Spleen (tissue), 11 donors: ENCODE results near the gene WNT6. TPM values are rescaled to one million over a fixed set of nuclear protein-coding genes. Genes with fewer than 3 reads are reported as not detected.

ENCODE experiments used
- DNase-seq: peaks from one replicate; pipeline ENCODE4 v3.0.0-alpha.2; 2020
- H3K27ac ChIP-seq, 8 donors: fragments of 200-600 bp; sonication (generic) in 7 of 8; 1 replicate in 4 of 8; 2 replicates in 4 of 8; pipeline versions ENCODE4 v1.5.0 to v1.8.0; 2016 to 2021; ENCODE audit warnings: inconsistent platforms in 4 of 8, mild to moderate bottlenecking in 4 of 8, moderate library complexity in 1 of 8
- H3K27me3 ChIP-seq, 7 donors: fragments of 200-600 bp; sonication (generic) in 6 of 7; replicated peaks in 1 of 7; 1 replicate in 4 of 7; 2 replicates in 3 of 7; pipeline versions ENCODE4 v1.5.0 to v1.8.0; 2016 to 2021; ENCODE audit warnings: inconsistent platforms in 3 of 7, mild to moderate bottlenecking in 1 of 7
- H3K36me3 ChIP-seq, 6 donors: fragments of 200-600 bp; sonication (generic) in 5 of 6; 1 replicate in 4 of 6; 2 replicates in 2 of 6; pipeline versions ENCODE4 v1.5.0 to v1.8.0; 2016 to 2021; ENCODE audit warnings: inconsistent platforms in 2 of 6
- H3K4me1 ChIP-seq, 6 donors: fragments of 200-600 bp; sonication (generic) in 5 of 6; 1 replicate in 3 of 6; 2 replicates in 3 of 6; pipeline versions ENCODE4 v1.5.0 to v1.8.0; 2016 to 2021; ENCODE audit warnings: inconsistent platforms in 3 of 6
- H3K4me3 ChIP-seq, 8 donors: fragments of 200-600 bp; sonication (generic) in 7 of 8; 1 replicate in 4 of 8; 2 replicates in 4 of 8; pipeline versions ENCODE4 v1.5.0 to v1.8.0; 2016 to 2021; ENCODE audit warnings: inconsistent platforms in 4 of 8, mild to moderate bottlenecking in 4 of 8, moderate library complexity in 2 of 8
- H3K9me3 ChIP-seq, 8 donors: fragments of 200-600 bp; sonication (generic) in 7 of 8; 1 replicate in 4 of 8; 2 replicates in 4 of 8; pipeline versions ENCODE4 v1.5.0 to v1.8.0; 2016 to 2021; ENCODE audit warnings: inconsistent platforms in 4 of 8
- POLR2A ChIP-seq, 3 donors: fragments of 450-650 bp; IDR thresholded peaks; one replicate each; pipeline ENCODE4 v1.5.1; 2017; ENCODE audit warnings: antibody characterized with exemption in 3 of 3, mild to moderate bottlenecking in 1 of 3
- POLR2AphosphoS5 ChIP-seq, 3 donors: sonication (generic); formaldehyde crosslinking; IDR thresholded peaks; one replicate each; pipeline ENCODE4 v1.5.1; 2017; ENCODE audit warnings: antibody characterized with exemption in 3 of 3
- WGBS, 5 donors: extraction: QIAGEN DNeasy Blood & Tissue Kit in 3 of 5; methylation state at CpG; one replicate each; pipeline versions ENCODE4 v1.1.5 to v1.1.7; 2013 to 2018; 5-methylcytosine and 5-hydroxymethylcytosine counted together
- intact Hi-C: fragments of 100-400 bp; cut with DNase I; formaldehyde crosslinking; loops from one replicate; pipeline ENCODE4 v1.15.0; 2023; ENCODE audit warnings: low total_unique reads
- polyA plus RNA-seq, 3 donors: library from polyadenylated mRNA; stranded (reverse); fragments of 200-250 nt; gene quantifications; one replicate each; pipeline ENCODE4 v1.2.1, GENCODE V29; 2013
- total RNA-seq, 7 donors: library from RNA; depleted of rRNA in 3 of 7; stranded (reverse); fragments of >200 nt in 3 of 7; fragmentation: NEBNext Ultra II Directional in 4 of 7; extraction: Animal tissue kit (Norgen Biotek cat#: 25700) in 4 of 7; gene quantifications; one replicate each; pipeline versions ENCODE4 v1.1.0 to v1.2.1, GENCODE V29; 2016 to 2021
- TF ChIP-seq, protein P1 (sequence below), 11 experiments: fragments of 200-600 bp in 7 of 11; fragments of 450-650 bp in 4 of 11; sonication (generic) in 4 of 11; IDR thresholded peaks in 8 of 11; conservative IDR thresholded peaks in 3 of 11; 1 replicate in 7 of 11; 2 replicates in 4 of 11; pipeline versions ENCODE4 v1.4.0 to v1.8.0; 2016 to 2021; ENCODE audit warnings: antibody characterized with exemption in 11 of 11, inconsistent platforms in 4 of 11, mild to moderate bottlenecking in 1 of 11
- donor health status: healthy with polysubstance abuse.
- donor health status: DM: no; HTN: no; CAD: no; lungs with moderate emphysema.
- donor health status: DM: no; HTN: no; CAD: no.
- donor health status: Bipolar disorder and iron deficiency.
- donor health status: healthy.
- donor health status: DM: no; HTN: no; CAD: no.
- donor health status: DM: yes; HTN: yes; CAD: no.

The WNT6 gene
- total and polyA plus RNA-seq, 10 donors, result 1.1 to 10.9 (median 6.7) TPM

- WGBS, 5 donors, result 4 to 7% (median 6%) methylated on average over 41 to 51 of the region's 51 CpGs
- H3K36me3 ChIP-seq, result no peaks in the 10 kb centered on the region
- peak overlapping the region in 3 of 8 donors; percentile 28 to 67 (median 66) for H3K27ac ChIP-seq
- peak overlapping the region in 6 of 8 donors; percentile 5 to 68 (median 38) for H3K4me3 ChIP-seq
- TF ChIP-seq, protein P1, sequence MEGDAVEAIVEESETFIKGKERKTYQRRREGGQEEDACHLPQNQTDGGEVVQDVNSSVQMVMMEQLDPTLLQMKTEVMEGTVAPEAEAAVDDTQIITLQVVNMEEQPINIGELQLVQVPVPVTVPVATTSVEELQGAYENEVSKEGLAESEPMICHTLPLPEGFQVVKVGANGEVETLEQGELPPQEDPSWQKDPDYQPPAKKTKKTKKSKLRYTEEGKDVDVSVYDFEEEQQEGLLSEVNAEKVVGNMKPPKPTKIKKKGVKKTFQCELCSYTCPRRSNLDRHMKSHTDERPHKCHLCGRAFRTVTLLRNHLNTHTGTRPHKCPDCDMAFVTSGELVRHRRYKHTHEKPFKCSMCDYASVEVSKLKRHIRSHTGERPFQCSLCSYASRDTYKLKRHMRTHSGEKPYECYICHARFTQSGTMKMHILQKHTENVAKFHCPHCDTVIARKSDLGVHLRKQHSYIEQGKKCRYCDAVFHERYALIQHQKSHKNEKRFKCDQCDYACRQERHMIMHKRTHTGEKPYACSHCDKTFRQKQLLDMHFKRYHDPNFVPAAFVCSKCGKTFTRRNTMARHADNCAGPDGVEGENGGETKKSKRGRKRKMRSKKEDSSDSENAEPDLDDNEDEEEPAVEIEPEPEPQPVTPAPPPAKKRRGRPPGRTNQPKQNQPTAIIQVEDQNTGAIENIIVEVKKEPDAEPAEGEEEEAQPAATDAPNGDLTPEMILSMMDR (IDR thresholded peaks at IDR 0.05 in 8 of 11, conservative IDR thresholded peaks at IDR 0.05 in 3 of 11), result no peak
- DNase-seq, result peak; percentile 64
- H3K4me1 ChIP-seq, result peaks cover 12 to 53% (median 28%) of the 10 kb centered on the region in 6 donors
- intact Hi-C loops, result no loop called here
- peaks cover 3 to 100% (median 48%) of the 10 kb centered on the region in 7 donors for H3K27me3 ChIP-seq
- no peaks in the 10 kb centered on the region for H3K9me3 ChIP-seq
These were observed 692 bp upstream of the WNT6 start for GRCh38 chr2:218858671-218859555.

DNA sequence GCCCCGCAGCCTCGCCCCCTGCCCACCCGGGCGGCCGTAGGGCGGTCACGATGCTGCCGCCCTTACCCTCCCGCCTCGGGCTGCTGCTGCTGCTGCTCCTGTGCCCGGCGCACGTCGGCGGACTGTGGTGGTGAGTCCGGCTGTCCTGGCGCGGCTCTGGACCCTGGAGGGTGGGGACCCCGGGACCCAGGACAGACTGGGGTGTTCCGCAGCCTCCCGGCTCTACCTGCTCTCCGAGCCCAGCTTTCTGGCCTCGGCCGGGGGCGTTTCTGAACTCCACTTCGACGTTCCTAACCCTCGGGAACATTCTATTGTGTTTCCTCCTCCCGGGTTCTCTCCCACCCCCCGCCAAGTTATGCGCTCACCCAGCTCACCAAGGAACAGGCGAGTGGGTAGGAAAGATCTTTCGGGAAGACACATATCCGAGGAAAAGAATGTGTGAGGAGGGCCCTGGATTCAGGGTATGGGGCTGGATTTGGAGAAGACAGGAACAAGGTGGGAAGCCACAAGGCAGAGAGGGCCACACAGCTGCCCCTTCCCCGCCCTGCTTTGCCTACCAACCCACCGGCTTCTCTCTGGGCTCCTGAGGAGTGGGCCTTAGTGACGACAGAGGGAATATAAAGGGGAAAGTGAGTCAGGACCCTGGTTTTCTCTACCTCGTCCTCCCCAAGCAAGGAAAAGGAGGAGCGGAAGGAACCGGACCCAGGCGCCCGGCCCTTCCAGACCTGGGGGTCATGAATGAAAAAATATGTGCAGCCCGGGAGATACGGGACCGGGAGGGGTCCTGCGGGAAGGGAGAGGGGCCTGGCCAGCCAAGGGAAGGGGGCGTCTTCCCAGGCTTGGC, 605 bp downstream of the WNT6 start:
- H3K4me1 ChIP-seq, result peaks cover 12 to 53% (median 28%) of the 10 kb centered on the region in 6 donors
- no peak for TF ChIP-seq POLR2A (IDR thresholded peaks at IDR 0.05)
- no peak for TF ChIP-seq POLR2AphosphoS5 (IDR thresholded peaks at IDR 0.05)
- TF ChIP-seq, protein P1 (IDR thresholded peaks at IDR 0.05 in 8 of 11, conservative IDR thresholded peaks at IDR 0.05 in 3 of 11), result no peak
- H3K27ac ChIP-seq, result peak overlapping the region in 4 of 8 donors; percentile 57 to 67 (median 64)
- H3K27me3 ChIP-seq, result peaks cover 3 to 100% (median 46%) of the 10 kb centered on the region in 7 donors
- no peaks in the 10 kb centered on the region for H3K36me3 ChIP-seq
- intact Hi-C loops, result no loop called here
- DNase-seq, result peak; percentile 71
- no peaks in the 10 kb centered on the region for H3K9me3 ChIP-seq
- 5 to 8% (median 7%) methylated on average over 26 to 47 of the region's 47 CpGs for WGBS, 5 donors
- peak overlapping the region in 7 of 8 donors; percentile 16 to 68 (median 36) for H3K4me3 ChIP-seq

- Histone ChIP-seq H3K4me1 (peaks cover 12 to 53% (median 28%) of the 10 kb centered on the region in 6 donors), H3K36me3 (no peaks in the 10 kb centered on the region), H3K4me3 (peak overlapping the region in 4 of 8 donors; percentile 36 to 68 (median 42)), H3K27ac (peak overlapping the region in 4 of 8 donors; percentile 57 to 67 (median 64)), H3K9me3 (no peaks in the 10 kb centered on the region), H3K27me3 (peaks cover 3 to 98% (median 43%) of the 10 kb centered on the region in 7 donors)
- WGBS, 5 donors, result 0 to 10% (median 3%) methylated on average over 8 to 21 of the region's 21 CpGs
- DNase-seq, result peak; percentile 62
- TF ChIP-seq POLR2AphosphoS5 (IDR thresholded peaks at IDR 0.05) (peak in 2 of 3 donors; percentile 31 to 73), POLR2A (IDR thresholded peaks at IDR 0.05) (no peak)
- TF ChIP-seq, protein P1 (IDR thresholded peaks at IDR 0.05 in 8 of 11, conservative IDR thresholded peaks at IDR 0.05 in 3 of 11), result no peak
- intact Hi-C loops, result no loop called here
These were observed 1.4 kb downstream of the WNT6 start for GRCh38 chr2:218860950-218861381.
